ENCODE measurements around the gene HPS3. TPM values are rescaled to one million over a fixed set of nuclear protein-coding genes. Genes with fewer than 3 reads are reported as not detected.

The HPS3 gene
- total RNA-seq, 1 experiment from 2014 or later = 68.0 TPM

- DNase-seq (ENCODE audit: low read depth, low spot score) (no peak), ATAC-seq (no peak)
- H3K36me3 ChIP-seq (ENCODE audit: control insufficient read depth, insufficient read depth, low read length) = peaks cover 34% of the 10 kb centered on the region
- CTCF ChIA-PET = no interaction called here
- H3K9me3 ChIP-seq (ENCODE audit: control insufficient read depth, insufficient read depth, low read depth, low read length) = no peaks in the 10 kb centered on the region
- no TSS peak for BruUV-seq (replicated peaks)
- no peaks in the 10 kb centered on the region for H3K4me1 ChIP-seq (ENCODE audit: control insufficient read depth, insufficient read depth, low read length)
- H3K4me3 ChIP-seq (ENCODE audit: low read depth in 2 of 2, low read length in 2 of 2) = no peak overlapping the region
- POLR2A ChIA-PET = interaction anchor here (0.5 kb wide), 1 partner anchor 43 kb away, joined by 6 read pairs; no protein-coding TSS in a partner anchor
- no peak for TF ChIP-seq REST (IDR thresholded peaks at IDR 0.05; ENCODE audit: insufficient read depth in 1 of 2, low read depth in 2 of 2, low read length in 1 of 2)
- no peak for TF ChIP-seq POLR2AphosphoS5 (IDR thresholded peaks at IDR 0.05; ENCODE audit: low read depth, low read length)
- TF ChIP-seq SIN3A (IDR thresholded peaks at IDR 0.05; ENCODE audit: borderline replicate concordance, insufficient read depth, low read depth, low read length) = no peak
- TF ChIP-seq CTCF (IDR thresholded peaks at IDR 0.05) = no peak
- no peak for TF ChIP-seq TCF7L2 (IDR thresholded peaks at IDR 0.05; ENCODE audit: low read depth, low read length)
- intact Hi-C loops (cut with micrococcal nuclease; ENCODE audit: unreplicated experiment) = no loop called here
- in situ Hi-C loops (cut with HindIII; ENCODE audit: low pct_unique_long_range_greater_than_20kb, low sequenced_read_pairs) = no loop called here
- no peak overlapping the region for H3K27ac ChIP-seq (ENCODE audit: low read length)
- H3K27me3 ChIP-seq (ENCODE audit: control insufficient read depth, insufficient read depth, low read length) = no peaks in the 10 kb centered on the region
These were observed 21.0 kb downstream of the HPS3 start for GRCh38 chr3:149150436-149150835.

GRCh38 chr3:149151843-149152242 lies 22.4 kb downstream of the HPS3 start:
- Histone ChIP-seq H3K4me1 (ENCODE audit: control insufficient read depth, insufficient read depth, low read length) (no peaks in the 10 kb centered on the region), H3K9me3 (ENCODE audit: control insufficient read depth, insufficient read depth, low read depth, low read length) (no peaks in the 10 kb centered on the region), H3K36me3 (ENCODE audit: control insufficient read depth, insufficient read depth, low read length) (peaks cover 41% of the 10 kb centered on the region), H3K27ac (ENCODE audit: low read length) (no peak overlapping the region), H3K4me3 (ENCODE audit: low read depth in 2 of 2, low read length in 2 of 2) (no peak overlapping the region), H3K27me3 (ENCODE audit: control insufficient read depth, insufficient read depth, low read length) (no peaks in the 10 kb centered on the region)
- no peak for DNase-seq (ENCODE audit: low read depth, low spot score)
- POLR2A ChIA-PET = no interaction called here
- TF ChIP-seq REST (IDR thresholded peaks at IDR 0.05; ENCODE audit: insufficient read depth in 1 of 2, low read depth in 2 of 2, low read length in 1 of 2) (no peak), TCF7L2 (IDR thresholded peaks at IDR 0.05; ENCODE audit: low read depth, low read length) (no peak), SIN3A (IDR thresholded peaks at IDR 0.05; ENCODE audit: borderline replicate concordance, insufficient read depth, low read depth, low read length) (no peak), POLR2AphosphoS5 (IDR thresholded peaks at IDR 0.05; ENCODE audit: low read depth, low read length) (no peak), CTCF (IDR thresholded peaks at IDR 0.05) (no peak)
- CTCF ChIA-PET = no interaction called here
- intact Hi-C loops (cut with micrococcal nuclease; ENCODE audit: unreplicated experiment) (no loop called here), in situ Hi-C loops (cut with HindIII; ENCODE audit: low pct_unique_long_range_greater_than_20kb, low sequenced_read_pairs) (no loop called here)
- ATAC-seq = no peak
- BruUV-seq (replicated peaks) = no TSS peak

Measured in Panc1 (cell line).